ENCODE results near the gene LUZP4. TPM values are rescaled to one million over a fixed set of nuclear protein-coding genes. Genes with fewer than 3 reads are reported as not detected.

Gene LUZP4
- total and polyA plus RNA-seq, 2 of the 13 experiments (the other 11 are each of a cell fraction or from before 2014, with no cell fraction given): not detected

GRCh38 chrX:115332832-115333231 is 43.3 kb downstream of the LUZP4 start:
- H3K4me2 ChIP-seq (ENCODE audit: low read depth, low read length): no peak overlapping the region
- H3K9ac ChIP-seq (ENCODE audit: insufficient read depth, low read depth, low read length): no peak overlapping the region
- no TSS peak for BruUV-seq (replicated peaks)
- peaks cover 13% of the 10 kb centered on the region for H3K4me1 ChIP-seq (ENCODE audit: insufficient read depth, low read length)
- in situ Hi-C loops (cut with HindIII; ENCODE audit: extremely low pct_ligation_motif_present, low pct_unique_long_range_greater_than_20kb): loop anchor here (5.0 to 10.0 kb wide), 2 partner anchors 229 to 312 kb away; partner anchors contain the start of gene PLS3
- H3K27me3 ChIP-seq (ENCODE audit: control insufficient read depth in 1 of 2, insufficient read depth in 2 of 2, low read length in 2 of 2): no peaks in the 10 kb centered on the region
- ATAC-seq (no peak), FAIRE-seq (no peak), DNase-seq (ENCODE audit: low spot score) (no peak)
- H3K4me3 ChIP-seq (replicated peaks in 1 of 3; ENCODE audit: insufficient read depth in 1 of 3, low read depth in 2 of 3, low read length in 3 of 3): no peak overlapping the region
- H3K36me3 ChIP-seq (replicated peaks in 1 of 2; ENCODE audit: control insufficient read depth in 1 of 2, insufficient read depth in 2 of 2, low read length in 2 of 2): no peaks in the 10 kb centered on the region
- POLR2A ChIA-PET: no interaction called here
- H4K20me1 ChIP-seq (ENCODE audit: insufficient read depth, low read length): no peaks in the 10 kb centered on the region
- H3K9me3 ChIP-seq (ENCODE audit: low read length): no peaks in the 10 kb centered on the region
- CTCF ChIA-PET (ENCODE audit: low intra/inter-chr PET ratio, low total read pairs): no interaction called here
- TF ChIP-seq ZNF580 (CRISPR knock-in tag; IDR thresholded peaks at IDR 0.05; ENCODE audit: borderline replicate concordance, low read depth): no peak
- no peak for TF ChIP-seq SP4 (CRISPR knock-in tag; IDR thresholded peaks at IDR 0.05)
- TF ChIP-seq, protein P1, sequence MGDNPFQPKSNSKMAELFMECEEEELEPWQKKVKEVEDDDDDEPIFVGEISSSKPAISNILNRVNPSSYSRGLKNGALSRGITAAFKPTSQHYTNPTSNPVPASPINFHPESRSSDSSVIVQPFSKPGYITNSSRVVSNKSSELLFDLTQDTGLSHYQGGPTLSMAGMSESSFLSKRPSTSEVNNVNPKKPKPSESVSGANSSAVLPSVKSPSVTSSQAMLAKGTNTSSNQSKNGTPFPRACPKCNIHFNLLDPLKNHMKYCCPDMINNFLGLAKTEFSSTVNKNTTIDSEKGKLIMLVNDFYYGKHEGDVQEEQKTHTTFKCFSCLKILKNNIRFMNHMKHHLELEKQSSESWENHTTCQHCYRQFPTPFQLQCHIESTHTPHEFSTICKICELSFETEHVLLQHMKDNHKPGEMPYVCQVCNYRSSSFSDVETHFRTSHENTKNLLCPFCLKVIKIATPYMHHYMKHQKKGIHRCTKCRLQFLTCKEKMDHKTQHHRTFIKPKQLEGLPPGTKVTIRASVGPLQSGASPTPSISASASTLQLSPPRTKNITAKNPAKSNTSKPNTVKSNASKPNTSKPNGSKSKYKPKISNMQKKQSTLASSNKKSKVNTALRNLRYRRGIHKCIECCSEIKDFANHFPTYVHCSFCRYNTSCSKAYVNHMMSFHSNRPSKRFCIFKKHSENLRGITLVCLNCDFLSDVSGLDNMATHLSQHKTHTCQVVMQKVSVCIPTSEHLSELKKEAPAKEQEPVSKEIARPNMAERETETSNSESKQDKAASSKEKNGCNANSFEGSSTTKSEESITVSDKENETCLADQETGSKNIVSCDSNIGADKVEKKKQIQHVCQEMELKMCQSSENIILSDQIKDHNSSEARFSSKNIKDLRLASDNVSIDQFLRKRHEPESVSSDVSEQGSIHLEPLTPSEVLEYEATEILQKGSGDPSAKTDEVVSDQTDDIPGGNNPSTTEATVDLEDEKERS (CRISPR knock-in tag; IDR thresholded peaks at IDR 0.05): no peak
- no peak for TF ChIP-seq ARID3A (IDR thresholded peaks at IDR 0.05; ENCODE audit: low read depth, low read length)
- no peak for TF ChIP-seq ZNF7 (CRISPR knock-in tag; IDR thresholded peaks at IDR 0.05)
- TF ChIP-seq HMGA1 (CRISPR knock-in tag; conservative IDR thresholded peaks at IDR 0.05): no peak
- TF ChIP-seq ZNF614 (CRISPR knock-in tag; IDR thresholded peaks at IDR 0.05; ENCODE audit: borderline replicate concordance): no peak
- TF ChIP-seq, protein P2, sequence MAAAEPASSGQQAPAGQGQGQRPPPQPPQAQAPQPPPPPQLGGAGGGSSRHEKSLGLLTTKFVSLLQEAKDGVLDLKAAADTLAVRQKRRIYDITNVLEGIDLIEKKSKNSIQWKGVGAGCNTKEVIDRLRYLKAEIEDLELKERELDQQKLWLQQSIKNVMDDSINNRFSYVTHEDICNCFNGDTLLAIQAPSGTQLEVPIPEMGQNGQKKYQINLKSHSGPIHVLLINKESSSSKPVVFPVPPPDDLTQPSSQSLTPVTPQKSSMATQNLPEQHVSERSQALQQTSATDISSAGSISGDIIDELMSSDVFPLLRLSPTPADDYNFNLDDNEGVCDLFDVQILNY (CRISPR knock-in tag; conservative IDR thresholded peaks at IDR 0.05): no peak
- no peak for TF ChIP-seq NBN (conservative IDR thresholded peaks at IDR 0.05)
- TF ChIP-seq PRMT3 (CRISPR knock-in tag; IDR thresholded peaks at IDR 0.05; ENCODE audit: borderline replicate concordance, low read depth): no peak
- TF ChIP-seq TRAFD1 (CRISPR knock-in tag; IDR thresholded peaks at IDR 0.05; ENCODE audit: borderline replicate concordance): no peak
- H3K79me2 ChIP-seq (ENCODE audit: insufficient read depth, low read length): no peaks in the 10 kb centered on the region
- WGBS (ENCODE audit: low lambda C conversion rate): 93% methylated on average over 3 of the region's 4 CpGs
- no peak overlapping the region for H3K27ac ChIP-seq (ENCODE audit: extremely low read length, insufficient read depth, low read length)
- intact Hi-C loops (cut with micrococcal nuclease; ENCODE audit: unreplicated experiment): no loop called here
- no peak overlapping the region for H2AFZ ChIP-seq (ENCODE audit: low read length)
